Spleen (tissue), 11 donors: ENCODE measurements around the gene RPGRIP1L. TPM values are rescaled to one million over a fixed set of nuclear protein-coding genes. Genes with fewer than 3 reads are reported as not detected.

ENCODE experiments used
- DNase-seq: peaks from one replicate; pipeline ENCODE4 v3.0.0-alpha.2; 2020
- H3K27ac ChIP-seq, 8 donors: fragments of 200-600 bp; sonication (generic) in 7 of 8; 1 replicate in 4 of 8; 2 replicates in 4 of 8; pipeline versions ENCODE4 v1.5.0 to v1.8.0; 2016 to 2021; ENCODE audit warnings: inconsistent platforms in 4 of 8, mild to moderate bottlenecking in 4 of 8, moderate library complexity in 1 of 8
- H3K27me3 ChIP-seq, 7 donors: fragments of 200-600 bp; sonication (generic) in 6 of 7; replicated peaks in 1 of 7; 1 replicate in 4 of 7; 2 replicates in 3 of 7; pipeline versions ENCODE4 v1.5.0 to v1.8.0; 2016 to 2021; ENCODE audit warnings: inconsistent platforms in 3 of 7, mild to moderate bottlenecking in 1 of 7
- H3K36me3 ChIP-seq, 6 donors: fragments of 200-600 bp; sonication (generic) in 5 of 6; 1 replicate in 4 of 6; 2 replicates in 2 of 6; pipeline versions ENCODE4 v1.5.0 to v1.8.0; 2016 to 2021; ENCODE audit warnings: inconsistent platforms in 2 of 6
- H3K4me1 ChIP-seq, 6 donors: fragments of 200-600 bp; sonication (generic) in 5 of 6; 1 replicate in 3 of 6; 2 replicates in 3 of 6; pipeline versions ENCODE4 v1.5.0 to v1.8.0; 2016 to 2021; ENCODE audit warnings: inconsistent platforms in 3 of 6
- H3K4me3 ChIP-seq, 8 donors: fragments of 200-600 bp; sonication (generic) in 7 of 8; 1 replicate in 4 of 8; 2 replicates in 4 of 8; pipeline versions ENCODE4 v1.5.0 to v1.8.0; 2016 to 2021; ENCODE audit warnings: inconsistent platforms in 4 of 8, mild to moderate bottlenecking in 4 of 8, moderate library complexity in 2 of 8
- H3K9me3 ChIP-seq, 8 donors: fragments of 200-600 bp; sonication (generic) in 7 of 8; 1 replicate in 4 of 8; 2 replicates in 4 of 8; pipeline versions ENCODE4 v1.5.0 to v1.8.0; 2016 to 2021; ENCODE audit warnings: inconsistent platforms in 4 of 8
- CTCF ChIP-seq, 11 experiments: fragments of 200-600 bp in 7 of 11; fragments of 450-650 bp in 4 of 11; sonication (generic) in 4 of 11; IDR thresholded peaks in 8 of 11; conservative IDR thresholded peaks in 3 of 11; 1 replicate in 7 of 11; 2 replicates in 4 of 11; pipeline versions ENCODE4 v1.4.0 to v1.8.0; 2016 to 2021; ENCODE audit warnings: antibody characterized with exemption in 11 of 11, inconsistent platforms in 4 of 11, mild to moderate bottlenecking in 1 of 11
- POLR2A ChIP-seq, 3 donors: fragments of 450-650 bp; IDR thresholded peaks; one replicate each; pipeline ENCODE4 v1.5.1; 2017; ENCODE audit warnings: antibody characterized with exemption in 3 of 3, mild to moderate bottlenecking in 1 of 3
- POLR2AphosphoS5 ChIP-seq, 3 donors: sonication (generic); formaldehyde crosslinking; IDR thresholded peaks; one replicate each; pipeline ENCODE4 v1.5.1; 2017; ENCODE audit warnings: antibody characterized with exemption in 3 of 3
- WGBS, 5 donors: extraction: QIAGEN DNeasy Blood & Tissue Kit in 3 of 5; methylation state at CpG; one replicate each; pipeline versions ENCODE4 v1.1.5 to v1.1.7; 2013 to 2018; 5-methylcytosine and 5-hydroxymethylcytosine counted together
- intact Hi-C: fragments of 100-400 bp; cut with DNase I; formaldehyde crosslinking; loops from one replicate; pipeline ENCODE4 v1.15.0; 2023; ENCODE audit warnings: low total_unique reads
- polyA plus RNA-seq, 3 donors: library from polyadenylated mRNA; stranded (reverse); fragments of 200-250 nt; gene quantifications; one replicate each; pipeline ENCODE4 v1.2.1, GENCODE V29; 2013
- total RNA-seq, 7 donors: library from RNA; depleted of rRNA in 3 of 7; stranded (reverse); fragments of >200 nt in 3 of 7; fragmentation: NEBNext Ultra II Directional in 4 of 7; extraction: Animal tissue kit (Norgen Biotek cat#: 25700) in 4 of 7; gene quantifications; one replicate each; pipeline versions ENCODE4 v1.1.0 to v1.2.1, GENCODE V29; 2016 to 2021
- donor health status: healthy with polysubstance abuse.
- donor health status: DM: no; HTN: no; CAD: no; lungs with moderate emphysema.
- donor health status: DM: no; HTN: no; CAD: no.
- donor health status: Bipolar disorder and iron deficiency.
- donor health status: healthy.
- donor health status: DM: no; HTN: no; CAD: no.
- donor health status: DM: yes; HTN: yes; CAD: no.

RPGRIP1L gene
- total and polyA plus RNA-seq, 10 donors, result 0.65 to 4.4 (median 2.4) TPM

- Histone ChIP-seq H3K4me1 (no peaks in the 10 kb centered on the region), H3K27me3 (no peaks in the 10 kb centered on the region), H3K9me3 (no peaks in the 10 kb centered on the region), H3K27ac (no peak overlapping the region), H3K4me3 (no peak overlapping the region), H3K36me3 (no peaks in the 10 kb centered on the region)
- no peak for DNase-seq
- no peak for TF ChIP-seq POLR2AphosphoS5 (IDR thresholded peaks at IDR 0.05)
- intact Hi-C loops, result no loop called here
- 58 to 79% (median 75%) methylated on average over 2 of the region's 2 CpGs for WGBS, 5 donors
Measured at GRCh38 chr16:53626811-53627210, 76.8 kb downstream of the RPGRIP1L start.

- no peak overlapping the region for H3K4me3 ChIP-seq
- no peaks in the 10 kb centered on the region for H3K36me3 ChIP-seq
- TF ChIP-seq CTCF (IDR thresholded peaks at IDR 0.05 in 8 of 11, conservative IDR thresholded peaks at IDR 0.05 in 3 of 11) (no peak), POLR2A (IDR thresholded peaks at IDR 0.05) (no peak), POLR2AphosphoS5 (IDR thresholded peaks at IDR 0.05) (no peak)
- H3K27ac ChIP-seq, result no peak overlapping the region
- no peaks in the 10 kb centered on the region for H3K27me3 ChIP-seq
- DNase-seq, result no peak
- no peaks in the 10 kb centered on the region for H3K4me1 ChIP-seq
- intact Hi-C loops, result no loop called here
- no peaks in the 10 kb centered on the region for H3K9me3 ChIP-seq
- 74 to 85% (median 78%) methylated on average over 4 of the region's 4 CpGs for WGBS, 5 donors
Measured at GRCh38 chr16:53626161-53626560, 77.5 kb downstream of the RPGRIP1L start.

- Histone ChIP-seq H3K36me3 (no peaks in the 10 kb centered on the region), H3K4me1 (no peaks in the 10 kb centered on the region), H3K27ac (no peak overlapping the region), H3K9me3 (no peaks in the 10 kb centered on the region), H3K27me3 (no peaks in the 10 kb centered on the region), H3K4me3 (no peak overlapping the region)
- TF ChIP-seq CTCF (IDR thresholded peaks at IDR 0.05 in 8 of 11, conservative IDR thresholded peaks at IDR 0.05 in 3 of 11) (no peak), POLR2AphosphoS5 (IDR thresholded peaks at IDR 0.05) (no peak), POLR2A (IDR thresholded peaks at IDR 0.05) (no peak)
- WGBS, 5 donors, result 95 to 100% (median 99%) methylated on average over 2 to 28 of the region's 29 CpGs
- DNase-seq, result no peak
- intact Hi-C loops, result no loop called here
Measured at GRCh38 chr16:53625221-53625620, 78.4 kb downstream of the RPGRIP1L start.

- 94 to 98% (median 97%) methylated on average over 6 of the region's 6 CpGs for WGBS, 5 donors
- no peaks in the 10 kb centered on the region for H3K9me3 ChIP-seq
- H3K4me3 ChIP-seq, result no peak overlapping the region
- no peaks in the 10 kb centered on the region for H3K27me3 ChIP-seq
- no peak overlapping the region for H3K27ac ChIP-seq
- intact Hi-C loops, result no loop called here
- H3K4me1 ChIP-seq, result no peaks in the 10 kb centered on the region
- peaks cover 0 to 6% (median 0%) of the 10 kb centered on the region in 6 donors for H3K36me3 ChIP-seq
- no peak for TF ChIP-seq POLR2A (IDR thresholded peaks at IDR 0.05)
- TF ChIP-seq POLR2AphosphoS5 (IDR thresholded peaks at IDR 0.05), result no peak
- no peak for TF ChIP-seq CTCF (IDR thresholded peaks at IDR 0.05 in 8 of 11, conservative IDR thresholded peaks at IDR 0.05 in 3 of 11)
- DNase-seq, result no peak
Measured at GRCh38 chr16:53622315-53622714, 81.3 kb downstream of the RPGRIP1L start.

GRCh38 chr16:53620476-53620875, 83.2 kb downstream of the RPGRIP1L start:
- no peak overlapping the region for H3K4me3 ChIP-seq
- H3K36me3 ChIP-seq, result peaks cover 0 to 6% (median 0%) of the 10 kb centered on the region in 6 donors
- WGBS, 5 donors, result 92 to 95% (median 95%) methylated on average over 5 of the region's 5 CpGs
- TF ChIP-seq POLR2A (IDR thresholded peaks at IDR 0.05) (no peak), POLR2AphosphoS5 (IDR thresholded peaks at IDR 0.05) (no peak), CTCF (IDR thresholded peaks at IDR 0.05 in 8 of 11, conservative IDR thresholded peaks at IDR 0.05 in 3 of 11) (no peak)
- intact Hi-C loops, result no loop called here
- H3K9me3 ChIP-seq, result no peaks in the 10 kb centered on the region
- H3K4me1 ChIP-seq, result no peaks in the 10 kb centered on the region
- DNase-seq, result no peak
- H3K27me3 ChIP-seq, result no peaks in the 10 kb centered on the region
- no peak overlapping the region for H3K27ac ChIP-seq
